Stomach (tissue), 9 donors: Measurements from ENCODE around the gene BRD3OS. TPM values are rescaled to one million over a fixed set of nuclear protein-coding genes. Genes with fewer than 3 reads are reported as not detected.

Source experiments
- DNase-seq, 2 donors: peaks; one replicate each; pipeline versions ENCODE4 v3.0.0 to v3.0.0-alpha.2; 2013 to 2019
- H3K27ac ChIP-seq, 5 donors: fragments of 200-600 bp in 4 of 5; sonication (generic) in 4 of 5; one replicate each; pipeline ENCODE4 v1.5.1; 2013 to 2019; ENCODE audit warnings: mild to moderate bottlenecking in 1 of 5, moderate library complexity in 1 of 5
- H3K27me3 ChIP-seq, 3 donors: fragments of 200-600 bp; sonication (generic); one replicate each; pipeline ENCODE4 v1.5.1; 2017 to 2019; ENCODE audit warnings: mixed run types in 1 of 3
- H3K36me3 ChIP-seq, 4 donors: fragments of 200-600 bp; sonication (generic); 1 replicate in 3 of 4; 2 replicates in 1 of 4; pipeline ENCODE4 v1.5.1; 2016 to 2019
- H3K4me1 ChIP-seq, 4 donors: fragments of 200-600 bp; sonication (generic); one replicate each; pipeline ENCODE4 v1.5.1; 2016 to 2019
- H3K4me3 ChIP-seq, 4 donors: fragments of 200-600 bp; sonication (generic) in 3 of 4; one replicate each; pipeline ENCODE4 v1.5.1; 2016 to 2019; ENCODE audit warnings: mild to moderate bottlenecking in 1 of 4
- H3K9me3 ChIP-seq, 4 donors: fragments of 200-600 bp; sonication (generic); one replicate each; pipeline ENCODE4 v1.5.1; 2016 to 2019
- CTCF ChIP-seq, 7 experiments: fragments of 450-650 bp in 4 of 7; fragments of 200-600 bp in 3 of 7; sonication (generic) in 3 of 7; IDR thresholded peaks; one replicate each; pipeline ENCODE4 v1.5.1; 2016 to 2019; ENCODE audit warnings: antibody characterized with exemption in 7 of 7, control low read depth in 2 of 7, mild to moderate bottlenecking in 1 of 7
- EP300 ChIP-seq: sonication (generic); formaldehyde crosslinking; IDR thresholded peaks from one replicate; pipeline ENCODE4 v1.6.1; 2017; ENCODE audit warnings: antibody characterized with exemption
- POLR2A ChIP-seq, 4 donors: fragments of 450-650 bp; IDR thresholded peaks; one replicate each; pipeline ENCODE4 v1.6.1; 2016; ENCODE audit warnings: antibody characterized with exemption in 4 of 4, control low read depth in 2 of 4, mild to moderate bottlenecking in 1 of 4, moderate library complexity in 1 of 4
- POLR2AphosphoS5 ChIP-seq, 3 donors: sonication (generic); formaldehyde crosslinking; IDR thresholded peaks; one replicate each; pipeline ENCODE4 v1.6.1; 2016; ENCODE audit warnings: antibody characterized with exemption in 3 of 3
- WGBS, 5 donors: extraction: QIAGEN DNeasy Blood & Tissue Kit in 3 of 5; methylation state at CpG; one replicate each; pipeline versions ENCODE4 v1.1.5 to v1.1.7; 2013 to 2018; 5-methylcytosine and 5-hydroxymethylcytosine counted together
- intact Hi-C: fragments of 100-400 bp; cut with DNase I; formaldehyde crosslinking; loops from one replicate; pipeline ENCODE4 v1.15.1; 2023; ENCODE audit warnings: low total_unique reads
- polyA plus RNA-seq, 3 donors: library from polyadenylated mRNA; stranded (reverse); fragments of 200-250 nt; gene quantifications; one replicate each; pipeline ENCODE4 v1.2.3, GENCODE V29; 2013
- total RNA-seq, 5 donors: library from RNA; depleted of rRNA; stranded (reverse); fragments of >200 nt; gene quantifications; one replicate each; pipeline versions ENCODE4 v1.1.0 to v1.2.3, GENCODE V29; 2014 to 2016
- donor health status: healthy with polysubstance abuse.
- donor health status: Bipolar disorder and iron deficiency.
- donor health status: healthy.

Gene BRD3OS
- total and polyA plus RNA-seq, 8 donors = 2.4 to 12.0 (median 6.2) TPM; not detected in 1

- no peak for DNase-seq
- no peaks in the 10 kb centered on the region for H3K36me3 ChIP-seq
- intact Hi-C loops = no loop called here
- no peak for TF ChIP-seq POLR2AphosphoS5 (IDR thresholded peaks at IDR 0.05)
- TF ChIP-seq POLR2A (IDR thresholded peaks at IDR 0.05) = no peak
- TF ChIP-seq CTCF (IDR thresholded peaks at IDR 0.05) = no peak
- TF ChIP-seq EP300 = no peak
- no peak overlapping the region for H3K4me3 ChIP-seq
- 81 to 91% (median 85%) methylated on average over 9 of the region's 9 CpGs for WGBS, 5 donors
- H3K27ac ChIP-seq = no peak overlapping the region
- H3K9me3 ChIP-seq = no peaks in the 10 kb centered on the region
- peaks cover 0 to 5% (median 2%) of the 10 kb centered on the region in 4 donors for H3K4me1 ChIP-seq
- H3K27me3 ChIP-seq = peaks cover 0 to 21% (median 0%) of the 10 kb centered on the region in 3 donors
These were observed 17.7 kb upstream of the BRD3OS start for GRCh38 chr9:134007571-134007970.

- WGBS, 5 donors = 48 to 70% (median 55%) methylated on average over 11 to 20 of the region's 20 CpGs
- H3K27me3 ChIP-seq = peaks cover 0 to 3% (median 0%) of the 10 kb centered on the region in 3 donors
- peak; percentile 51 to 77 for DNase-seq
- H3K4me1 ChIP-seq = peaks cover 0 to 5% (median 2%) of the 10 kb centered on the region in 4 donors
- intact Hi-C loops = no loop called here
- H3K4me3 ChIP-seq = no peak overlapping the region
- no peak overlapping the region for H3K27ac ChIP-seq
- peaks cover 0 to 6% (median 0%) of the 10 kb centered on the region in 4 donors for H3K9me3 ChIP-seq
- H3K36me3 ChIP-seq = no peaks in the 10 kb centered on the region
- no peak for TF ChIP-seq EP300
- TF ChIP-seq CTCF (IDR thresholded peaks at IDR 0.05) = no peak
- no peak for TF ChIP-seq POLR2AphosphoS5 (IDR thresholded peaks at IDR 0.05)
- TF ChIP-seq POLR2A (IDR thresholded peaks at IDR 0.05) = no peak
These were observed 14.7 kb upstream of the BRD3OS start for GRCh38 chr9:134010310-134011173.

GRCh38 chr9:134011401-134011800 lies 13.9 kb upstream of the BRD3OS start:
- no peaks in the 10 kb centered on the region for H3K36me3 ChIP-seq
- no peak overlapping the region for H3K4me3 ChIP-seq
- H3K27ac ChIP-seq = no peak overlapping the region
- H3K27me3 ChIP-seq = no peaks in the 10 kb centered on the region
- intact Hi-C loops = no loop called here
- WGBS, 5 donors = 83 to 87% (median 85%) methylated on average over 6 of the region's 6 CpGs
- H3K9me3 ChIP-seq = peaks cover 0 to 6% (median 0%) of the 10 kb centered on the region in 4 donors
- DNase-seq = no peak
- H3K4me1 ChIP-seq = peaks cover 0 to 5% (median 2%) of the 10 kb centered on the region in 4 donors
- TF ChIP-seq POLR2AphosphoS5 (IDR thresholded peaks at IDR 0.05) = no peak
- no peak for TF ChIP-seq CTCF (IDR thresholded peaks at IDR 0.05)
- TF ChIP-seq POLR2A (IDR thresholded peaks at IDR 0.05) = no peak
- no peak for TF ChIP-seq EP300

- intact Hi-C loops = no loop called here
- H3K9me3 ChIP-seq = peaks cover 0 to 6% (median 0%) of the 10 kb centered on the region in 4 donors
- WGBS, 5 donors = 87 to 97% (median 96%) methylated on average over 2 of the region's 2 CpGs
- TF ChIP-seq POLR2A (IDR thresholded peaks at IDR 0.05) (no peak), CTCF (IDR thresholded peaks at IDR 0.05) (no peak), POLR2AphosphoS5 (IDR thresholded peaks at IDR 0.05) (no peak), EP300 (no peak)
- no peaks in the 10 kb centered on the region for H3K36me3 ChIP-seq
- DNase-seq = no peak
- H3K27me3 ChIP-seq = no peaks in the 10 kb centered on the region
- H3K27ac ChIP-seq = no peak overlapping the region
- H3K4me3 ChIP-seq = no peak overlapping the region
- peaks cover 0 to 5% (median 2%) of the 10 kb centered on the region in 4 donors for H3K4me1 ChIP-seq
These were observed 10.3 kb upstream of the BRD3OS start for GRCh38 chr9:134014946-134015345.
